Activated CD4-positive, alpha-beta T cell treated with anti-CD3 and anti-CD28 coated beads, Interleukin-2, Interleukin-4, amounts not matched to agents 100 ng/mL and 50 ng/mL, durations not matched to agents 16 hours and 8 hours (primary cell): ENCODE results near the gene MED25.

Experiments used
- DNase-seq: peaks from one replicate; pipeline ENCODE4 v3.0.0-alpha.2; 2020; ENCODE audit warnings: low spot score

MED25 gene

DNA sequence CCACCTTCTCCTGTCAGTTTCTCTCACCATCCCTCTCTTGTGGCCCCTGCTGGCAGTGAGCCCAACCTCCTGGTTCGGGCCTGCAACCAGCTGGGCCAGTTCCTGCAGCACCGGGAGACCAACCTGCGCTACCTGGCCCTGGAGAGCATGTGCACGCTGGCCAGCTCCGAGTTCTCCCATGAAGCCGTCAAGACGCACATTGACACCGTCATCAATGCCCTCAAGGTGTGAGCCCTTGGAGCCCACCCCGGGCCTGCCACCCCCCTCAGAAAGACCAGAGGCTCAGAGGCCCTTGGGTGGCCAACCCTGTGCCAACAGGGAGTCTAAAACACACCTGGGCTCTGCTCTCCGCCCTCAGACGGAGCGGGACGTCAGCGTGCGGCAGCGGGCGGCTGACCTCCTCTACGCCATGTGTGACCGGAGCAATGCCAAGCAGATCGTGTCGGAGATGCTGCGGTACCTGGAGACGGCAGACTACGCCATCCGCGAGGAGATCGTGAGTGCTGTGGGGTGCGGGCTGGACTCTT is 18.8 kb upstream of the MED25 start:
- DNase-seq, result no peak

DNA sequence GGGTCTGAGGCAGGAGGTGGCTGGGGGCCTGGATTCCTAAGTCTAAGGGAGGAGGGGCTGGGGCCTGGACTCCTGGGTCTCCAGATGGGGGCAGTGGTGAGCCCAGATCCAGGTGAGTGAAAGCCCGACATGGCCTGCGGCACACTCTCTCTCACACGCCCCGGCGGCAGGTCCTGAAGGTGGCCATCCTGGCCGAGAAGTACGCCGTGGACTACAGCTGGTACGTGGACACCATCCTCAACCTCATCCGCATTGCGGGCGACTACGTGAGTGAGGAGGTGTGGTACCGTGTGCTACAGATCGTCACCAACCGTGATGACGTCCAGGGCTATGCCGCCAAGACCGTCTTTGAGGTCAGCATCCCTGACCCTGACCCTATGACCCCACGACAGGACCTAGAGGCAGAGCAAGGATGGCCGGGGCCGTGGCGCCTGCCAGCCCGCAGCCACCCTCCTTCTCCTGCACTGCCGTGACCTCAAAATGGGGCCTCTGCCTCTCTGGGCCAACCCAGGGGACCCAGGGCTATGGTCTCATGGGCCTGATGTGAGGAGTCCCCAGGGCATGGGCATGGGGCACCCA is 18.2 kb upstream of the MED25 start:
- DNase-seq, result no peak

DNA sequence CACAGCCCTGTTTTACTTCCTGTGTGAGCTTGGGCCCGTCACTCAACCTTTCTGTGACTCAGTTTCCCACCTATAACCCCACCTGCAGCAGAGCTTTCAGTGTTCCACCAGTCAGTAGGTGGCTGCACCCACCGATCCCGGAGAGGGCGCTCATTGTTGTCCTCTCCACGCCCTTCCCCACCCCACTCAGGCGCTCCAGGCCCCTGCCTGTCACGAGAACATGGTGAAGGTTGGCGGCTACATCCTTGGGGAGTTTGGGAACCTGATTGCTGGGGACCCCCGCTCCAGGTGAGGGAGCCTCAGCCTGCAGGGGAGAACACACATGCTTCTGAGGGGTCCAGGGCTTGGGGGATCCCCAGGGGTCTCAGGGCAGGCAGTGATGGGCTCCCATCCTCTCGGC is 17.3 kb upstream of the MED25 start:
- DNase-seq, result no peak

DNA sequence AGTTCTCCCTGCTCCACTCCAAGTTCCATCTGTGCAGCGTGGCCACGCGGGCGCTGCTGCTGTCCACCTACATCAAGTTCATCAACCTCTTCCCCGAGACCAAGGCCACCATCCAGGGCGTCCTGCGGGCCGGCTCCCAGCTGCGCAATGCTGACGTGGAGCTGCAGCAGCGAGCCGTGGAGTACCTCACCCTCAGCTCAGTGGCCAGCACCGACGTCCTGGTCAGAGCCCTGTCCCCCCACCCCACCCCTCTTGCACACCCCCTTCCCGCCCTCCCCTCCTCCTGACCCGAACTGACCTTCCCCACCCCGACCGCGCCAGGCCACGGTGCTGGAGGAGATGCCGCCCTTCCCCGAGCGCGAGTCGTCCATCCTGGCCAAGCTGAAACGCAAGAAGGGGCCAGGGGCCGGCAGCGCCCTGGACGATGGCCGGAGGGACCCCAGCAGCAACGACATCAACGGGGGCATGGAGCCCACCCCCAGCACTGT is 16.6 kb upstream of the MED25 start:
- DNase-seq, result no peak

DNA sequence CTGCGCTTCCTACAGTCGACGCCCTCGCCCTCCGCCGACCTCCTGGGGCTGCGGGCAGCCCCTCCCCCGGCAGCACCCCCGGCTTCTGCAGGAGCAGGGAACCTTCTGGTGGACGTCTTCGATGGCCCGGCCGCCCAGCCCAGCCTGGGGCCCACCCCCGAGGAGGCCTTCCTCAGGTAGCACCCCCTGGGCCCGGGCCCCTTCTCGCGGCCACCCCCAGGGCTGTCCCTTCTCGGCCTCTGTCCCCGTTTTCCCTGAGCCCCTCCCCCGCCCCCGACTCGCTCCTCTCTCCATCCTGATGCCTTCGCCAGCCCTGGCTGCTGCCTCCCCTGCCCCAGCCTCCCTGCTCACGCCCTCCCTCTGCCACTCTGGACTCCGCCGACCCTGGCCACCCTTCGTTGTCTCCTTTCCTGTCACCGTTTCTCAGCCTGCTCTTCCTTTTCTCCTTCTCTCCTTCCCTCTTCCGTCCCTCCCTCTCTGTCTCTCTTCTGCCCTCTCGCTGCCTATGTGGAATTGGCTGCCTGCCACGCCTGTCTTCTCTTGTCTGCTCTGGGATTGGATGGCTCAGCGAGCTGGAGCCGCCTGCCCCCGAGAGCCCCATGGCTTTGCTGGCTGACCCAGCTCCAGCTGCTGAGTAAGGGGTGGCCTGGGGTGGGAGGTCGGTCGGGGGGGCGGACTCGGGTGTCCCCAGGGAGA is 16.0 kb upstream of the MED25 start:
- DNase-seq, result no peak

DNA sequence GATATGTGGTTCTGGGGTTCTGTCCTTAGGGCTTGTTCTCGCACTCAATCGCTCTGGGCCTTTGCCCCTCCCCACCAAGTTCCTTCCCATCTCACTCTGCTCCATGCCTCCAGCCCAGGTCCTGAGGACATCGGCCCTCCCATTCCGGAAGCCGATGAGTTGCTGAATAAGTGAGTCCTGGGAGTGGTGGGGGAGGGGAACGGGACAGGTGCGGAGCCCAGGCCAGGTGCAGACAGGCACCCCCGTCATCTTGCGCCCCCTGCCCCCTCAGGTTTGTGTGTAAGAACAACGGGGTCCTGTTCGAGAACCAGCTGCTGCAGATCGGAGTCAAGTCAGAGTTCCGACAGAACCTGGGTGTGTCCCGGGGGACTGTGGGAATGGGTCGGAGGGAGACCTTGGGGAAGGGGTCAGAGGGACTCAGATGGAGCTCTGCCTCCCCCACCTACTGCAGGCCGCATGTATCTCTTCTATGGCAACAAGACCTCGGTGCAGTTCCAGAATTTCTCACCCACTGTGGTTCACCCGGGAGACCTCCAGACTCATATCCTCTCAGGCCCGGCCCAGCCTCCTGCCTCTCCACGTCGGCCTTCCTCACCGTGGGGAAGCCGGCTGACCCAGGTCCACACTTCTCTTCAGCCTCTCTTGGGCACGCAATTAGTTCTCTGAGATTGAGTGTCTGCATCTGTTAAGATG is 15.1 kb upstream of the MED25 start:
- no peak for DNase-seq

DNA sequence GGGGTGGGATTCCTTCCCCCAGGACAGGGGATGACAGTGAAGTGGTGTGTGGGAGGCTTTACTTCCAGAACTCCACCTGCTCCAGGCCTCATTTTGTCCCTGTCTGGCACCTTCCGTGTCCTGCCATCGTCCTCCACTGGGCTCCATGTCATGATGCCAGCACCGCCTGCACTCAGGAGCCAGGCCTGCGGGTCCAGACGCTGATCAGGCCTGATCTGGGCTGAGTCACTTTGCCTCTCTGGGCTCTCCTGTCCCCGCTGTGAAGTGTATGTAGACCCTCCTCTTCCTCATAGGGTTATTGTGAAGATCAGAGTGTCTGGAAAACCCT is 14.6 kb upstream of the MED25 start:
- no peak for DNase-seq

DNA sequence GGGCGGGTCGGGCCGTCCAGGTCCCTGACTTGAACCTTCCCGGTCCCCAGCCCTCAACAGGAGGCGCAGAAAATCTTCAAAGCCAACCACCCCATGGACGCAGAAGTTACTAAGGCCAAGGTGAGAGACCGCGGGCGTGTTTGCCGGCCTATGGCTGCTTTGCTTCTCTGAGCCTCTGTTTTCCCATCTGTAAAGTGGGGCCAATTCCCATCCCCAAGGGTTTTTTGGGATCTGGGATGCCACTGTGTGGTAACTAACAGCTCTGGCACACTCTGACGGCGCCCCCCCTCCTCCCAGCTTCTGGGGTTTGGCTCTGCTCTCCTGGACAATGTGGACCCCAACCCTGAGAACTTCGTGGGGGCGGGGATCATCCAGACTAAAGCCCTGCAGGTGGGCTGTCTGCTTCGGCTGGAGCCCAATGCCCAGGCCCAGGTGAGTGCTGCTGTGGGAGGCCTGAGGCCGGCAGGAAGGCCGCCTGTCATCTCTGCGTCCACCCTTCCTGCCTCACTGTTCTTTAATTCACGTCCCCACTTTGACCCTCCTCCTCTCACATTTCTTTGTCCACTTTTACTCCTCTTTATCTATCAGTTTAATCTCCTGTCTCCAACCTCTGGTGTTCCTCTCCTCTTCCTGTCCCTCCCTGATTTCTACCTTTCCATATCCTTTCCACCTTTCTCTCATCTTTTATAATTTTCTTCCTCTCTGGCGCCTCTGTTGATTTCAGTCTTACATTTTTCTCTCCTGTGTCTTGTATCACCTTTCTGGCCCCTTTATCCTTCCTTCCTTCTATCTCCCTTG is 12.1 kb upstream of the MED25 start:
- no peak for DNase-seq

DNA sequence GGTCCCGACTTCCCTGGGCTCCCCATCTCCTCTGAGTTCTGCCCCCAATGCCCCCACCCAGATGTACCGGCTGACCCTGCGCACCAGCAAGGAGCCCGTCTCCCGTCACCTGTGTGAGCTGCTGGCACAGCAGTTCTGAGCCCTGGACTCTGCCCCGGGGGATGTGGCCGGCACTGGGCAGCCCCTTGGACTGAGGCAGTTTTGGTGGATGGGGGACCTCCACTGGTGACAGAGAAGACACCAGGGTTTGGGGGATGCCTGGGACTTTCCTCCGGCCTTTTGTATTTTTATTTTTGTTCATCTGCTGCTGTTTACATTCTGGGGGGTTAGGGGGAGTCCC is 11.5 kb upstream of the MED25 start:
- DNase-seq, result no peak

DNA sequence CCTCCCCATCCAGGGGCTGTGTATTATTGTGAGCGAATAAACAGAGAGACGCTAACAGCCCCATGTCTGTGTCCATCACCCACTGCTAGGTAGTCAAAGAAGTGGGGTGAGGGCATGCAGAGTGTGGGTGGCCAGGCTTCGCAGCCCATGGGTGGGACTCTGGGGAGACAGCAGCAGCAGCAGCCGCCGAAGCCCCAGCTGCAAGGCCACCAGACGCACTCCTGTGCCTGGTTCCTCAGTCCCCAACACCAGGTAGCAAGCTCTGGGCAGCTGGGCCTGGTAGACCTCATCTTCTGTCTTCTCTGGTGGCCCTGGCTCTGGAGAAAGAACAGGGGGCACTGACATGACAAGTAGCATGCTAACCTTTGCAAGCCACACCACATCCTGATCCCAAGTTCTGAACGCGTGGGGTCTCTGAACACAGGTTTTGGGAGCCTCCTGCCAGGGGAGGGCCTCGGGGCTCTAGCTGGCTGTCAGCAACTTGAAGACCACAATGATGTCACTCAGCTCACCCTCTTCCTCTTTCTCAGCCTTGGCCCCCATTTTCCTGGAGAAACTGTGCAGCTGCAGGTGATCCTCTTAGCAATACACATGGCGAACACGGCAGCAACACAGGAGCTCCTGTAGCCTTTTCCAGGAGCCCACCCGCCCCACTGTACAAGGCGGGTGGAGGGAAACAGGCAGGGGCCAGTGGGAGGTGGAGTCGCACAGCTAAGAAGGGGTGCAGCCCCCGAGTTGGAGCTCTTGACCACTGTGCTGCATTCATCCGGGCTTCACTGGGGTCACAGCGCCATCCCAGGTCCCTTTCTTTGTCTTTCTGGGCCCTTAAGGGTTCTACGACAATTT is 10.8 kb upstream of the MED25 start:
- DNase-seq, result no peak

DNA sequence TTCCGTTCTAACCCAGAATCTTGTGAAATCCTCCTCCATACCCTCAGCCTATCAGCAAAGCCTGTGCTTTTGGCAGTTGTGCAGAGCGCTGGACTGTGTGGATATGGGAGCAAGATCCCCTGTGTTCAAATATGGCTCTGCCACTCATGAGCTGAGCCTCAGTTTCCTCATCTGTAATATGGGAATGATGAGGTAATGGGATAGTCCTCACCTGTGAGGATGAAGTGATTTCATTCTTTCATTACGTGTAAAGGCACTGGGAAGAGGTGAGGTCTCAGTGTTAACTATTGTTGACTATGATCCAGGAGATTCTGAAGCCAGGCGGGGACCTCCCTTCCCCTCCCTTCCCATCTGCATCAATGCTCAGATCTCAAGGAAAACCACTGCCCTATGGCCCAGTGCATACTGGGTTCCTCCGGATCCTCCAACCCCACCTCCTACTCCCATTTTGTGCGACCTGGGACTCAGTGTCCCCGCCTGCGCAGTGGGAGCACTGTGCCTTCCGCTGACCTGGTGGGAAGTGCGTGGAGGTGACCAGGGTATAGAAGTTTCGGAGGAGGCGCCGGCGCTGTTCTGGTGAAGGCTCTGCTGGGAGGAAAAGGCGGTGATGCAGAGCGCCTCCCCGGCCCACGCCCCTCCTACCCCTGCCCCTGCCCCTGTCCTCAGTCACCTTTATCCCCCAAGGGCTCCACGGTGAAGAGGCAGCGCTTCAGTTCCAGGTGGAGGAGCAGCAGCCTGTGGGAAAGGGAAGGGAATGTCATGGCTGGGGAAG is 10.0 kb upstream of the MED25 start:
- DNase-seq, result no peak

DNA sequence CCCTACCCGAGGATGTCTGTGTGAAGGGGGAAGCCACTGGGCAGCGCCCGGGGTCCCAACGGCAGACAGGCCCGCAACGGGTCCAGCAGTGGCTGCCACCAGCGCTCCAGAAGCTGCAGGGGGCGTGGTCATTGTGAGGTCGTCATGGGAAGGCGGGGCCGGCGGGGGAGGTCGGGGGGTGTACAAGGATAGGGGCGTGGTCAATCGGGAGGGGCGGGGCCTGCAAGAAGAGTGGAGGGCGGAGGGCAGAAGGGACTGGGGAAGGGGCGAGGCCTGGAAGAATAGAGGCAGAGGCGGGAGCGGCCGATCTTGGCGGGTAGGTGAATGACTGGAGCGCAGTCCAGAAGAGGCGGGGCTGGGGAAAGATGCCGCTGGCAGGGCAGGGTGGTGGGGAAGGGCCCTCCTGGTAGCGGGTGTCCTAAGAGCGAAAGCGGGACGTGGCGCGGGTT is 9.4 kb upstream of the MED25 start:
- DNase-seq, result peak; percentile 75

DNA sequence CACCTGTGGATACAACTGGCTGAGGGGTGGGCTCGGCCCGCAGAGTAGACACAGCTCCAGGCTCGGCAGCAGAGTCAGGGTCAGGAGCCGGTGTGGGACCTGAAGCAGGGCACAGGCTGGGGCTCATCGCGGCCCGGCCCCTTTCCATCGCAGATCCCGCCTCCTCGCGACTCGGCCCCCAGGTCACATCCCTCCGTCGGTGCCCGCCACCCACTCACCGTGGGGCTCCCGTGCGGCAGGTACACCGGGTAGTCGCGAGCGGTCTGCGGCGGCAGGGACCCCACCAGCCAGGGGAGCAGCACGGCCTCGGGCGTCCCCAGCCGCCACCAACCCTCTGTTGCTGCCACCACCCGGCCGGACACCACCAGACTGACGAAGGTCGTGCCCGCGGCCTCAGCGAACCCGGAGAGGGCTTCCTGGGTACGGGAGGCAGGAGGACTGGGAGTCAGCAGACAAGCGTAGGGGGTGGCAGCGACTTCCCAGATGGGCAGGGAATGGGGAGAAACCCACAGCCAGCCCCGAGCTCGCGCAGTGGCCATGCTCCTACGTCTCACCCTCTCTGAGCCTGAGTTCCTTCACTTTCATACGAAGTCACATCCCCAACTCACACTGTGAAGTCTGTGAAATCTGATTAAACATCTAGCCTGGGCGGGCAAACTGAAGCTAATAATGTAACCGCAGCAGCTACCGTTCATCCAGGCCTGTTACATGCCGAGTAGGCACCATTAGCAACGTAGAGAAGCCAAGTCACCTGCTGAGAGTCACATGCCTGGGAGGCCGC is 8.7 kb upstream of the MED25 start:
- peak; percentile 20 for DNase-seq

DNA sequence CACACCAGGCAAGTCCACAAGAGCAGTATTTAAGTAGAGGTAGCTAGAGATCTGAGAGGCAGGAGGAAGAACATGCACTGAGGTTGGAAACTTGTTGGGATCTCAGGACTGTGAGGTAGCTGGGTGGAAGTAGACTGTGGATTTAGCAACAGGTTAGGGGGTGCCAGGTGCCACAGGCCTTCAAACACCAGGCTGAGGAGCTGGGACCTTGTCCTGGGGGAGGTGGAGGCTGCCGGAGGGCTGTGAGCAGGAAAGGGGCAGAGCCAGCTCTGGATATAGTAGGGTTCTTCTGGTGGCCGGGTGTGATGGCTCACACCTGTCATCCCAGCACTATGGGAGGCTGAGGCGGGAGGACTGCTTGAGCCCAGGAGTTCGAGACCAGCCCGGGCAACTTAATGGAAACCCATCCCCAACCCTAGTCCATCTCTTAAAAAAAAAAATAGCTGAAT is 8.1 kb upstream of the MED25 start:
- no peak for DNase-seq

DNA sequence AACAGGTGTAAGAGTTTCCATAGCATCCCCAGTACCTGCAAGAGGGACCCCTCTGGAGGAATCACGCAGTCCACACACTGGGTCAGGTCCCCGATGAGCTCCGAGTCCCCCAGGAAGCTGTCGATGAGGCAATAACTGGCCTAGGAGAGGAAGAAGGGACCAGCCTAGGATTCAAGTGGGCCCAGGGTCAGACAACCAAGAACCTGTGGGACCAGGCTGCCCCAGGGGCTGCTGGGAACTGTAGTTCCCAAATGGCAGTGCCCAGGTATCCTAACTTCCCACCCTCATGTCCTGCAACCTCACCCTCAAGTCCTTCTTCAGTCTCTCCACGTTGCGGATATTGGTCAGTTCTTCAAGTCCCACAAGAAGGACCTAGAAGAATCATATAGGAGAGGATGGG is 6.8 kb upstream of the MED25 start:
- no peak for DNase-seq

DNA sequence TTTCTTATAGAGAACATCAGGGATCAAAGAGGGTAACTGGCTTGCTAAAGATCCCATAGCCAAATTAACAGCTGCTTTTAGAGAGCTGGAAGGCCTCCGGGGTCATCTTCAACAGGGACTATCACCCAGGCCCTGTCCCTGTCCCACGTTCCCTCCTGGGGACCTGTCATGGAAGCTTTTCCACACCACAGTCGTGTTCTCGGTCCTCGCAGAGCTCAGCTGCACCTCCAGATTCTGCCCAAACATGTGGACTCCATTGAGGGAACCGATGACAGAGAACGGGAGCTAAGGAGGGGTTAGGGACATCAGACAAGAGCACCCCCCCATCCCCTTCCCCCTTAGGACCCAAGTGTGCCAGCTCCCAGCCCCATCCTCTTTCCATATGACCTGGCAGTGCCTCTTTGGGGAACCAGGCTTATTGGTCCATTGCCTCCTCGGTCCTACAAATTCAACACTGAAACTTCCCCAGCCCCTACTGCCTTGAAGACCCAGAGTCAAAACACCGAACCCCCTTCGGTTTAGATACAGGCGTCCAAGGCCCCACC is 5.6 kb upstream of the MED25 start:
- no peak for DNase-seq

DNA sequence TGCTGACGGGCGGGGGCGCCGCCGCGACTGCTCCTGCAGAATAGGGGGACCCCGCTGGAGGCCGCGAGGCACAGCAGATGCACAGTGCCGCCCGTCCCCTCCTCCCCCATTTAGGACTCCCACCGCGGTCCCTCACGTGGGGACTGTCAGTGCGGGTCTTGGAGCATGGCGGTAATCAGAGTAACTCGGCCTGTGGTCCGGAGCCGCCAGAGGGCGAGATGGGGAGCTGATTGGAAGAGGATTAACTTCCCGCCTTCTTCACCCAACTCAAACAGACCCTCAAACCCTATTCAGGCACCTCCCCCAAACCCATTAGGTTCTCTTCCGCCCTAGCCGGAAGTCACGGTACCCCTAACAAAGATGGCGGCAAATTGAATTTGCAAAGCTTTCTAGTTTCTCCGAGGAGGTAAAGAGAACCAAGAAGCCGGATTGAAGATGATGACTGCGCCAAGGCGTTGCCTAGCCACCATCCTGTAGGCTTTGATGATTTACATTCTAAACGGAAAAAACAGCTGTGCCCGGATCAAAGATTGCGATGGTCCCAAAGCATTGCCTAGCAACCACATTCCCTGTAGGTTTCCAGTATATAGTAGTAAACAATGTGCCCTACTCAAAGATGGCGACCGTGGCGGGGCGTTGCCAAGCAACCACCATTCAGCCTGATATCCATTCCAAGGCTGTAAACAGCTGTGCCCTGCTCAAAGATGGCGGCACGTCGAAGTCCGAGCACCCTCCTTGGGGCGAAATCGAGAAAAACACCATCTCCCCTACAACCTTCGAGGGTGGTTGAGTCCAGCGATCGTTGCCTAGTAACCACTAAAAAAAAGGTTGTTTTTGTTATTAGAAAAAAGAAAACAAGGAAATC is 4.9 kb upstream of the MED25 start, which contains the start of gene FUZ:
Gene FUZ (minus strand): TSS at position 296 of the 865 bp plus-strand sequence. CDS start 186 bp downstream, at position 110.
- DNase-seq, result peak; percentile 97

DNA sequence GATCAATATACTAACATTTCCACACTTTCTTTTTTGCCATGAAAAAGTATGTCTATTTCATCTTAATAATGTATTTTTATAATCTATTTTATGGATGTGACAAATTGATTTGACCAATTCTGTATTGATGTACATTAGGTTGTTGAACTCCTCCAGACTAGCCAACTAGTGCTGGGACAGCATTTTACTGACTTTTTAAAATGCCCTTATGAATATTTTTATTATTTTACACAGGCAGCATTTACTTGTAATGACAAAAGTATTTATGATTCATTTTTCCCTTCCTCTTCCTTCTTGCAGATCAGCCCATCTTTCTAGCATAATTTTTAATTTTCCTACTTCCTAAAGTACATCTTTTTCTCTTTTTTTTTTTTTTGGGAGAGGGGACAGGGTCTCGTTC is 4.1 kb upstream of the MED25 start:
- DNase-seq, result no peak

DNA sequence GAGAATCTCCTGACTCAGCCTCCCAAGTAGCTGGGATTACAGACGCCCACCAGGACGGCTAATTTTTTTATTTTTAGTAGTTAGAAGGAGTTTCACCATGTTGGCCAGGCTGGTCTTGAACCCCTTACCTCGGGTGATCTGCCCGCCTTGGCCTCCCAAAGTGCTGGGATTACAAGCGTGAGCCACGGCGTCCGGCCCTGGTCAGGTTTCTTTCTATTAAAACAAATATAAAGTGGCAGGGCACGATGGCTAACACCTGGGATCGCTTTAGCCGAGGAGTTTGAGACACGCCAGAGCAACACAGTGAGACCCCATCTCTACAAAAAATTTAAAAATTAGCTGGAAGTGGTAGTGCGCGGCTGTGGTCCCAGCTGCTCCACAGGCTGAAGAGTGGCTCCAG is 1.5 kb upstream of the MED25 start:
- no peak for DNase-seq
